ENCODE results near the gene ZNF101.

Gene ZNF101

DNA sequence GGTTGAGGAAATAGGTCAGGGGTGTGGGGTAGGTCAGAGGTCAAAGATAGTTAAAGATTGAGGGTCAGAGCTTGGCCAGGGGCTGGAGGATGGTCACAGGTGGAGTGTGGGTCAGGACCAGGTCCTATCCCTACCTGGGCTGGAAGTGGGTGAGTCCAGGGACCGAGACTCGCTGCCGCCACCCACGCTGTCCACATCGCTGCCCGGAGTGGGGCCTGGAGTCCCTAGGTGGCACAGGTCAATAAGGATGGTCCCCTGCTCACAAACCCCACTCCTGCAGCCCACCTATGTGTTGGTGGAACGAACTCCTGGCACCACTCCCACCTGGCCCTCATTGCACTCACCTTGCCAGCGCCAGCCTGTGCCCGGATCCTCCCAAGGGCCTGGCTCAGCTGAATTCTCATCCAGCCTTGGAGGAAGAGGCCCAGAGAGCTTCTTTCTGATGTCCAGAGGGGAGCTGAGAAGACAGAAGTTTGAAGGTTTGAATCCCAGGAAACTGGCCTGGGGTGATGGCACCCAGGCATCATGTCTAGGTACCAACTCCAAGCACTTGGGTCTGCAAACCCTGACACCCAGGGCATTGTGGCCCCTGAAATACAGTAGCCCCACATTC lies 32.0 kb upstream of the ZNF101 start:
- TF ChIP-seq POLR2AphosphoS5 (IDR thresholded peaks at IDR 0.05; ENCODE audit: borderline replicate concordance, low read depth, low read length) (no peak), FOXP2 (optimal IDR thresholded peaks at IDR 0.05; ENCODE audit: control extremely low read depth, extremely low read length, insufficient read depth) (no peak), EZH2 (IDR thresholded peaks at IDR 0.05) (no peak)
- Histone ChIP-seq H3K4me3 (no peak overlapping the region), H3K36me3 (ENCODE audit: insufficient read depth, low read length) (peaks cover 7% of the 10 kb centered on the region)

DNA sequence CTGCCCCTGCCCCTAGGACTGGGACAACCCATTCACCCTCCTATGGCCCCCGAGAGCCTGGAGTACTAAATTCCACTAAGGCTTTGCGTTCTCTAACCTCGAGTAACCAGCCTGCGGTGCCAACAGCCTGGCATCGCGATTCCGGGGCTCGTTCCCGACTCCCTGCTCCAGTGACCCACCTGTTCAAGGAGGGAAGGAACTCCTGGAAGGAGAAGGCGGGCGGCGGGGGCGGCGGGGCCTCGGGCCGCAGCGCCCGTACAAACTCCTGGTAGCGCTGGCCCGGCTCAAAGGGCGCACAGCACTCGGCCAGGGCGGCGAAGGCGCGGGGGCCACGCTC lies 31.5 kb upstream of the ZNF101 start:
- TF ChIP-seq POLR2AphosphoS5 (IDR thresholded peaks at IDR 0.05; ENCODE audit: borderline replicate concordance, low read depth, low read length): no peak
- no peak for TF ChIP-seq FOXP2 (optimal IDR thresholded peaks at IDR 0.05; ENCODE audit: control extremely low read depth, extremely low read length, insufficient read depth)
- no peak for TF ChIP-seq EZH2 (IDR thresholded peaks at IDR 0.05)
- H3K4me3 ChIP-seq: no peak overlapping the region

More for the DNA sequence above, 32.0 kb upstream of the ZNF101 start:
- no peak overlapping the region for H3K27ac ChIP-seq
- no peak for DNase-seq (ENCODE audit: low read depth, low spot score)
- no peaks in the 10 kb centered on the region for H3K9me3 ChIP-seq (ENCODE audit: low read depth, low read length)
- H3K9ac ChIP-seq (ENCODE audit: insufficient read length): no peak overlapping the region

GRCh38 chr19:19637523-19638251 lies 31.0 kb upstream of the ZNF101 start:
- H3K36me3 ChIP-seq (ENCODE audit: insufficient read depth, low read length): peaks cover 7% of the 10 kb centered on the region
- no peak for TF ChIP-seq FOXP2 (optimal IDR thresholded peaks at IDR 0.05; ENCODE audit: control extremely low read depth, extremely low read length, insufficient read depth)
- H3K9ac ChIP-seq (ENCODE audit: insufficient read length): no peak overlapping the region
- no peaks in the 10 kb centered on the region for H3K9me3 ChIP-seq (ENCODE audit: low read depth, low read length)
- no peak for DNase-seq (ENCODE audit: low read depth, low spot score)
- no peak overlapping the region for H3K27ac ChIP-seq
- no peak overlapping the region for H3K4me3 ChIP-seq

More for the DNA sequence above, 31.5 kb upstream of the ZNF101 start:
- no peak for DNase-seq (ENCODE audit: low read depth, low spot score)
- Histone ChIP-seq H3K9ac (ENCODE audit: insufficient read length) (no peak overlapping the region), H3K27ac (no peak overlapping the region), H3K9me3 (ENCODE audit: low read depth, low read length) (no peaks in the 10 kb centered on the region), H3K36me3 (ENCODE audit: insufficient read depth, low read length) (peaks cover 7% of the 10 kb centered on the region)

GRCh38 chr19:19642506-19643157 lies 26.0 kb upstream of the ZNF101 start:
- no peak overlapping the region for H3K27ac ChIP-seq
- no peaks in the 10 kb centered on the region for H3K9me3 ChIP-seq (ENCODE audit: low read depth, low read length)
- TF ChIP-seq FOXP2 (optimal IDR thresholded peaks at IDR 0.05; ENCODE audit: control extremely low read depth, extremely low read length, insufficient read depth) (no peak), EZH2 (IDR thresholded peaks at IDR 0.05) (no peak), POLR2AphosphoS5 (IDR thresholded peaks at IDR 0.05; ENCODE audit: borderline replicate concordance, low read depth, low read length) (no peak)

DNA sequence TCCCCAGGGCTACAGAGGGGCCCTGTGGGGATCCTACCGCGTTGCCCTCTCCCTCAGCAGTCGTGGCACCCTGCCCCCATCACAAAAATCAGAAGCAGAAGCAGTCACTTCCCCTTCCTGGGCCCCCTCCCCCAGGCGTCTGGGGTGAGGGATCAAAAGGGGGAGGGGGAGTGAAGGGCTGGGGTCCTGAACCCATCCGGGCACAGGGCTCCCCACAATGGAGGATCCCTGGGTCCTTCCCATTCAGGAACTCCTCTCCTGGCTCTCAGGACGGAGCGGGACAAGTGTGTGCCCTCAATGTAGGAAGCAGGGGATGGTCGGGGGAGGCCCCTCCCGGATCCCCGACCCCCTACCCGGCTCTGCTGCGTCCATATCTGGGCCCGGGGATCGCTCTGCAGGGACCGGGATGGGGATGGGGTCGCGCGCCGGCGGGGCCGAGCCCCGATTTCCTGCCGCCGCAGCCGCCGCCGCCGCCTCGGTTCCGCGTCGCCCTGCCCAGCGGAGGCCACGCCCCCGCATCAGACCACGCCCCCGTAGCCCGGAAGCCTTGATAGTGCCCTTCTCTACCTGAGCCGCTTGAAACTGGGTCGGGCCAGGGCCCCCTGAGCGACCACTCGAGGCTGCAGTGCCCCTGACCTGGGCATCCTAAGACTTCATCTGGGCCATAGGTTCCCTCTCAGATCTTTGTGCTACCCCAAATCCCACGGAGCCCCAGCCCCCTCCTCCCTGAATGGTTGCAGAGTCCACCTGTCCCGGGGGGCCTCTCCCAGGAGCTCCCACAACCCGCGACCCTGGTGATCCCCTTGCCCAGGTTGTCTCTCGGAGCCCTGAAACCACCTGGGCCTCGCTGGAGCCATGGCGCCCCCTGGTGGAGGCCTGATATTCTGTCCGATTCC lies 25.2 kb upstream of the ZNF101 start, which contains the start of gene GMIP:
TSS of gene GMIP (minus strand) at position 500 of the 896 bp plus-strand sequence. CDS start at position 372, 128 bp downstream.
- Histone ChIP-seq H3K9me3 (ENCODE audit: low read depth, low read length) (no peaks in the 10 kb centered on the region), H3K4me3 (peak within 1 kb of the TSS; percentile 99), H3K9ac (ENCODE audit: insufficient read length) (peak within 1 kb of the TSS; percentile 82), H3K27ac (no peak within 1 kb of the TSS), H3K36me3 (ENCODE audit: insufficient read depth, low read length) (peaks cover 22% of the 10 kb centered on the region; the same call in 1 of the 2 replicates)
- DNase-seq (ENCODE audit: low read depth, low spot score): no peak
- no peak for TF ChIP-seq FOXP2 (optimal IDR thresholded peaks at IDR 0.05; ENCODE audit: control extremely low read depth, extremely low read length, insufficient read depth)
- TF ChIP-seq POLR2AphosphoS5 (IDR thresholded peaks at IDR 0.05; ENCODE audit: borderline replicate concordance, low read depth, low read length): no peak; the same call in 1 of the 2 replicates
- TF ChIP-seq EZH2 (IDR thresholded peaks at IDR 0.05): no peak

More at GRCh38 chr19:19642506-19643157, 26.0 kb upstream of the ZNF101 start:
- peak overlapping the region; percentile 82 for H3K9ac ChIP-seq (ENCODE audit: insufficient read length)
- no peak for DNase-seq (ENCODE audit: low read depth, low spot score)
- H3K4me3 ChIP-seq: peak overlapping the region; percentile 99
- peaks cover 21% of the 10 kb centered on the region; the same call in 1 of the 2 replicates for H3K36me3 ChIP-seq (ENCODE audit: insufficient read depth, low read length)

- no peak overlapping the region for H3K27ac ChIP-seq
Observed at GRCh38 chr19:19644054-19644388, 24.6 kb upstream of the ZNF101 start.

GRCh38 chr19:19645233-19645870 lies 23.3 kb upstream of the ZNF101 start:
- Histone ChIP-seq H3K9ac (ENCODE audit: insufficient read length) (no peak overlapping the region), H3K27ac (no peak overlapping the region), H3K9me3 (ENCODE audit: low read depth, low read length) (no peaks in the 10 kb centered on the region), H3K4me3 (no peak overlapping the region), H3K36me3 (ENCODE audit: insufficient read depth, low read length) (peaks cover 28% of the 10 kb centered on the region; the same call in 1 of the 2 replicates)
- DNase-seq (ENCODE audit: low read depth, low spot score): no peak
- no peak for TF ChIP-seq POLR2AphosphoS5 (IDR thresholded peaks at IDR 0.05; ENCODE audit: borderline replicate concordance, low read depth, low read length)
- no peak for TF ChIP-seq EZH2 (IDR thresholded peaks at IDR 0.05)
- no peak for TF ChIP-seq FOXP2 (optimal IDR thresholded peaks at IDR 0.05; ENCODE audit: control extremely low read depth, extremely low read length, insufficient read depth)

More at GRCh38 chr19:19644054-19644388, 24.6 kb upstream of the ZNF101 start:
- TF ChIP-seq POLR2AphosphoS5 (IDR thresholded peaks at IDR 0.05; ENCODE audit: borderline replicate concordance, low read depth, low read length) (no peak), EZH2 (IDR thresholded peaks at IDR 0.05) (no peak), FOXP2 (optimal IDR thresholded peaks at IDR 0.05; ENCODE audit: control extremely low read depth, extremely low read length, insufficient read depth) (no peak)
- peak overlapping the region; percentile 99 for H3K4me3 ChIP-seq
- H3K9me3 ChIP-seq (ENCODE audit: low read depth, low read length): no peaks in the 10 kb centered on the region
- DNase-seq (ENCODE audit: low read depth, low spot score): no peak
- H3K9ac ChIP-seq (ENCODE audit: insufficient read length): no peak overlapping the region
- peaks cover 22% of the 10 kb centered on the region; the same call in 1 of the 2 replicates for H3K36me3 ChIP-seq (ENCODE audit: insufficient read depth, low read length)

All from SK-N-MC (cell line).